Type B pancreatic cell (in vitro differentiated cells): ENCODE results near the gene RABGAP1L. TPM values are rescaled to one million over a fixed set of nuclear protein-coding genes. Genes with fewer than 3 reads are reported as not detected.
"Not testable (repeated sequence)": the region's sequence is repeated elsewhere in the genome, so short reads cannot be mapped to it uniquely, and the experiment has no call there.

Experiments used
- DNase-seq: peaks from one replicate; pipeline ENCODE4 v3.0.0; 2021; ENCODE audit warnings: mixed read lengths; ENCODE audit not compliant: unreplicated experiment; ENCODE audit errors: extremely low spot score
- H3K27ac Mint-ChIP-seq: 2 replicates; pipeline ENCODE4 v1.8.0; 2021; ENCODE audit warnings: mild to moderate bottlenecking, mixed read lengths
- H3K27me3 Mint-ChIP-seq: 2 replicates; pipeline ENCODE4 v1.8.0; 2021; ENCODE audit warnings: mixed read lengths
- H3K36me3 Mint-ChIP-seq: 2 replicates; pipeline ENCODE4 v1.8.0; 2021; ENCODE audit warnings: mixed read lengths
- H3K4me1 Mint-ChIP-seq: one replicate; pipeline ENCODE4 v1.8.0; 2021; ENCODE audit warnings: mixed read lengths; ENCODE audit not compliant: unreplicated experiment
- H3K4me3 Mint-ChIP-seq: 2 replicates; pipeline ENCODE4 v1.8.0; 2021; ENCODE audit warnings: mild to moderate bottlenecking, mixed read lengths
- H3K9me3 Mint-ChIP-seq: 2 replicates; pipeline ENCODE4 v1.8.0; 2021; ENCODE audit warnings: mixed read lengths
- CTCF ChIP-seq: fragments of 200-600 bp; sonication (generic); conservative IDR thresholded peaks from 2 replicates; pipeline ENCODE4 v1.5.0; 2021; ENCODE audit warnings: antibody characterized with exemption, mild to moderate bottlenecking
- total RNA-seq: library from RNA; stranded (reverse); gene quantifications from 2 replicates; pipeline ENCODE4 v1.2.1, GENCODE V29; 2021; ENCODE audit warnings: low replicate concordance

Gene RABGAP1L
- total RNA-seq, 1 donor from 2014 or later, result 35.6 TPM

- H3K9me3 Mint-ChIP-seq, result no peaks in the 10 kb centered on the region
- no peaks in the 10 kb centered on the region for H3K36me3 Mint-ChIP-seq
- DNase-seq, result no peak
- H3K4me3 Mint-ChIP-seq, result no peak overlapping the region
- no peaks in the 10 kb centered on the region for H3K27me3 Mint-ChIP-seq
- H3K27ac Mint-ChIP-seq, result no peak overlapping the region
- H3K4me1 Mint-ChIP-seq, result no peaks in the 10 kb centered on the region
- no peak for TF ChIP-seq CTCF
Measured at GRCh38 chr1:175042650-175043049, 883.3 kb downstream of the RABGAP1L start.

GRCh38 chr1:175043824-175044223 is 884.5 kb downstream of the RABGAP1L start:
- Mint-ChIP-seq H3K36me3 (no peaks in the 10 kb centered on the region), H3K9me3 (no peaks in the 10 kb centered on the region), H3K27me3 (no peaks in the 10 kb centered on the region), H3K4me3 (no peak overlapping the region), H3K27ac (no peak overlapping the region), H3K4me1 (no peaks in the 10 kb centered on the region)
- TF ChIP-seq CTCF, result no peak
- no peak for DNase-seq

GRCh38 chr1:175044591-175044990 is 885.3 kb downstream of the RABGAP1L start:
- DNase-seq, H3K9me3 Mint-ChIP-seq, H3K4me1 Mint-ChIP-seq, H3K4me3 Mint-ChIP-seq, H3K36me3 Mint-ChIP-seq, H3K27ac Mint-ChIP-seq, H3K27me3 Mint-ChIP-seq: not testable (repeated sequence)

Other genes with a start within 250 kb of the RABGAP1L start
- gene SERPINC1, start 242.2 kb upstream of the RABGAP1L start, total RNA-seq, result 0.50 TPM in 1 of 2 replicates, not detected in the other
- 35.7 and 39.4 TPM in 2 replicates for gene RC3H1, start 137.2 kb upstream of the RABGAP1L start, total RNA-seq